ENCODE results near the gene RIOX2.

RIOX2 gene

DNA sequence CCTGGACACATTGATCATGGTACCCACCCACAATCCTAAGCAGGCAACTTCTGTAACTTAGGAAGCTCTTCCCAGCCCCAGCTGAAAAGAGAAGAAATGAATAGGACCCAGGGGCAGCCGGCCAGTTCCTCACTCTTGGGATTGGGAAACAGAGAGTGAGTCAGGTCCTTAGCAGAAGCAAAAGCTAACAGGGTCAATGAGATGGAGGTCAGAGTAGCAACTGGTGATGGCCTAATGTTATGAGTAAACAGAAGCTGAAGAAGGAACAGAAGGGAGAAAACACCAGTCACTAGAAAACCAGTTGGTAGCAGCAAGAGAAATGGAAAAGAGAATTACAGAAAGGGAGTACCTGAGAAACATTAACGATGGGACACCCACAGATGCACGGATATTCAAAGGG lies 20.0 kb downstream of the RIOX2 start:
- H3K36me3 ChIP-seq (ENCODE audit: low read depth): peaks cover 90% of the 10 kb centered on the region

DNA sequence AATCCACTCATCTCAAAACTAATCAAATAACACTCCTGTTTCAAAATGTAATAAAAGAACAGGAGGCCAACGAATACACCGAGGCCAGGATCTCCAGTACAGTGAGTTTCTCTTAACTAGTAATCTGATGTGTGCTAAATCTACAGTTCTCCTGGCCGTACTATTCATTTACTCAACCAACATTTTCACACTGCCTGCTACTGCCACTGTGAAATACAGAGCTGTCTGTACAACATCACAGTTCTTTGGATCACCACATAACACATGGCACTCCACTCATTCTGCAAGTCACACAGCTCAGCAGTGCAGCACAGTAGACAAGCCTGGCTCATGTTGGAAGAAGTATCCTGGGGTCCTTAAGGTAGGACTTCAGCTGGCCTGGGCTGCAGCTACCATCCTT lies 21.9 kb downstream of the RIOX2 start:
- DNase-seq (ENCODE audit: low spot score) (no peak), ATAC-seq (ENCODE audit: low read depth) (no peak)
- Histone ChIP-seq H3K9me3 (ENCODE audit: severe bottlenecking) (no peaks in the 10 kb centered on the region), H3K27ac (ENCODE audit: poor library complexity, severe bottlenecking) (no peak overlapping the region), H3K36me3 (ENCODE audit: low read depth) (peaks cover 97% of the 10 kb centered on the region), H3K4me3 (ENCODE audit: severe bottlenecking) (no peak overlapping the region), H3K27me3 (ENCODE audit: insufficient read depth, poor library complexity, severe bottlenecking) (no peaks in the 10 kb centered on the region), H3K4me1 (ENCODE audit: insufficient read depth, poor library complexity, severe bottlenecking) (no peaks in the 10 kb centered on the region)
- TF ChIP-seq, protein P1, sequence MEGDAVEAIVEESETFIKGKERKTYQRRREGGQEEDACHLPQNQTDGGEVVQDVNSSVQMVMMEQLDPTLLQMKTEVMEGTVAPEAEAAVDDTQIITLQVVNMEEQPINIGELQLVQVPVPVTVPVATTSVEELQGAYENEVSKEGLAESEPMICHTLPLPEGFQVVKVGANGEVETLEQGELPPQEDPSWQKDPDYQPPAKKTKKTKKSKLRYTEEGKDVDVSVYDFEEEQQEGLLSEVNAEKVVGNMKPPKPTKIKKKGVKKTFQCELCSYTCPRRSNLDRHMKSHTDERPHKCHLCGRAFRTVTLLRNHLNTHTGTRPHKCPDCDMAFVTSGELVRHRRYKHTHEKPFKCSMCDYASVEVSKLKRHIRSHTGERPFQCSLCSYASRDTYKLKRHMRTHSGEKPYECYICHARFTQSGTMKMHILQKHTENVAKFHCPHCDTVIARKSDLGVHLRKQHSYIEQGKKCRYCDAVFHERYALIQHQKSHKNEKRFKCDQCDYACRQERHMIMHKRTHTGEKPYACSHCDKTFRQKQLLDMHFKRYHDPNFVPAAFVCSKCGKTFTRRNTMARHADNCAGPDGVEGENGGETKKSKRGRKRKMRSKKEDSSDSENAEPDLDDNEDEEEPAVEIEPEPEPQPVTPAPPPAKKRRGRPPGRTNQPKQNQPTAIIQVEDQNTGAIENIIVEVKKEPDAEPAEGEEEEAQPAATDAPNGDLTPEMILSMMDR (IDR thresholded peaks at IDR 0.05; ENCODE audit: poor library complexity, severe bottlenecking): no peak

More for the DNA sequence above, 20.0 kb downstream of the RIOX2 start:
- DNase-seq (ENCODE audit: low spot score) (no peak), ATAC-seq (ENCODE audit: low read depth) (0 out of 3 replicates have a peak, but pooled peaks have one; percentile 29)
- Histone ChIP-seq H3K27ac (ENCODE audit: poor library complexity, severe bottlenecking) (no peak overlapping the region), H3K4me1 (ENCODE audit: insufficient read depth, poor library complexity, severe bottlenecking) (no peaks in the 10 kb centered on the region), H3K27me3 (ENCODE audit: insufficient read depth, poor library complexity, severe bottlenecking) (no peaks in the 10 kb centered on the region), H3K4me3 (ENCODE audit: severe bottlenecking) (no peak overlapping the region), H3K9me3 (ENCODE audit: severe bottlenecking) (no peaks in the 10 kb centered on the region)
- TF ChIP-seq, protein P1 (IDR thresholded peaks at IDR 0.05; ENCODE audit: poor library complexity, severe bottlenecking): no peak

DNA sequence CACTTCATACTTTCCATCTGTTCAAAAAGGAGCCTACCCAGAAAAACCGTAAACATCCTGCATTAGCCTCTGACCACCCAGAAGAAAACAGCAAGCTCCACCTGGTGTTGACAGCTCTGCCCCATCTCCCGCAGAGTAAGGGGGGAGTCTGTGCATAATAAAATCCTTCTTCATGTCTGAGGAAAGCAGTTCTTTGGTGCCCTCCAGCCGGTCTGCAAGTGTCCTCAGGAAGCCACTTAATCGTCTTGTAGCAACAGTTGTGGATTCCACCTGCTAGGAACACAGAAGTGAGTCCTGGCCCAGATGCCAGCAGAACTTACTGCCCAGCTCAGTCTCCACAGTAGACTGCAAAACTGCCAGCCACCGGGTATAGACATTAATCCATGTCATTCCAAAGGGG lies 22.5 kb downstream of the RIOX2 start:
- no peaks in the 10 kb centered on the region for H3K27me3 ChIP-seq (ENCODE audit: insufficient read depth, poor library complexity, severe bottlenecking)
- no peak overlapping the region for H3K27ac ChIP-seq (ENCODE audit: poor library complexity, severe bottlenecking)
- TF ChIP-seq, protein P1 (IDR thresholded peaks at IDR 0.05; ENCODE audit: poor library complexity, severe bottlenecking): no peak
- H3K9me3 ChIP-seq (ENCODE audit: severe bottlenecking): no peaks in the 10 kb centered on the region
- no peak overlapping the region for H3K4me3 ChIP-seq (ENCODE audit: severe bottlenecking)
- ATAC-seq (ENCODE audit: low read depth) (no peak), DNase-seq (ENCODE audit: low spot score) (no peak)
- no peaks in the 10 kb centered on the region for H3K4me1 ChIP-seq (ENCODE audit: insufficient read depth, poor library complexity, severe bottlenecking)
- peaks cover 99% of the 10 kb centered on the region for H3K36me3 ChIP-seq (ENCODE audit: low read depth)

DNA sequence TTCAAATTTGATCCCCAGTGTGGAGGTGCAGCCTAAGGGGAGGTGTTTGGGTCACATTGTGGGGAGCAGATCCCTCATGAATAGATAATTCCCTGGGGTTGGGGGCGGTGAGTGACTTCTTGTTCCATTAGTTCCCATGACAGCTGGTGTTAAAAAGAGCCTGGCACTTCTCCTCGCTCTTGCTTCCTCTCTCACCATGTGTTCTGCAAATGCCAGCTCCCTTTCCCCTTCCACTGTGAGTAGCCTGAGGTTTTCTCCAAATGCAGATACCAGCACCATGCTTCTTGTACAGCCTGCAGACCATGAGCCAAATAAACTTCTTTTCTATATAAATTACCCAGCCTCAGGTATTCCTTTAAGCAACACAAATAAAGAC lies 23.1 kb downstream of the RIOX2 start:
- DNase-seq (ENCODE audit: low spot score): no peak
- H3K27me3 ChIP-seq (ENCODE audit: insufficient read depth, poor library complexity, severe bottlenecking): no peaks in the 10 kb centered on the region
- H3K4me3 ChIP-seq (ENCODE audit: severe bottlenecking): no peak overlapping the region
- no peaks in the 10 kb centered on the region for H3K9me3 ChIP-seq (ENCODE audit: severe bottlenecking)
- H3K4me1 ChIP-seq (ENCODE audit: insufficient read depth, poor library complexity, severe bottlenecking): no peaks in the 10 kb centered on the region
- H3K27ac ChIP-seq (ENCODE audit: poor library complexity, severe bottlenecking): no peak overlapping the region
- ATAC-seq (ENCODE audit: low read depth): no peak
- TF ChIP-seq, protein P1 (IDR thresholded peaks at IDR 0.05; ENCODE audit: poor library complexity, severe bottlenecking): no peak
- peaks cover 100% of the 10 kb centered on the region for H3K36me3 ChIP-seq (ENCODE audit: low read depth)

DNA sequence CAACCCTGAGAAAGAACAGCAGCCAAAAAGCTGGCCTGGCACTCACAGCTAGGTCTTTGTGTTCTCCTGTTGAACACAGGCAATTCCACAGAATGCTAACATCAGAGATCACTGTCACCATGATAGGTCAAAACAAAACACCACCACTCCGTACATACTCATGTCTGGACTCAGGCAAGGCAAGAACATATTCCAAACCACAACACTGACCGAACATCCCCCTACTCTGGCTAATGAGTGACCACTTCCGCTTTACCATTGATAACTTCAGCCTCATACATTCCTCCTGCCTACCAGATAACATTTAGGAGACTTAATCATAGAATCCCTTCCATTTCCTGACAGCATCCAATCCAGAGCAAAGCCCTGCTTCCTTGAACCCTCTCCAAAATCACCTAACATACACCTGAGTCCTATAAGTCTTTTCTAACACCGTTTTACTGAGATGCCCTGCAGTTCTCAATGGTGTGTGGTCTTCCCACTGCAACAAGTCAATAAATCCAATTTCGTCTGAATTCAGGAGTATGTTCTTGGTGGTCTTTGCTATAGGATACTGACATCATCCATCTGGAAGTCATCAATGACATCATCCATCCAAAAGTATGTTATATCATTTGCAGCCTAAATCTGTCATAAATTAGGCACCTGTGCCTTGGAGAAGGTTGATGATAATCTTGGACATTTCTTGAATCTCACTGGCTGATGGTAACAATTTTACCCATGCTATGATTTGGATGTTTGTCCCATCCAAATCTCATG lies 23.7 kb downstream of the RIOX2 start:
- DNase-seq (ENCODE audit: low spot score) (no peak), ATAC-seq (ENCODE audit: low read depth) (no peak)
- H3K9me3 ChIP-seq (ENCODE audit: severe bottlenecking): no peaks in the 10 kb centered on the region
- TF ChIP-seq, protein P1 (IDR thresholded peaks at IDR 0.05; ENCODE audit: poor library complexity, severe bottlenecking): no peak
- no peak overlapping the region for H3K4me3 ChIP-seq (ENCODE audit: severe bottlenecking)
- H3K27ac ChIP-seq (ENCODE audit: poor library complexity, severe bottlenecking): no peak overlapping the region
- H3K4me1 ChIP-seq (ENCODE audit: insufficient read depth, poor library complexity, severe bottlenecking): no peaks in the 10 kb centered on the region
- peaks cover 100% of the 10 kb centered on the region for H3K36me3 ChIP-seq (ENCODE audit: low read depth)
- no peaks in the 10 kb centered on the region for H3K27me3 ChIP-seq (ENCODE audit: insufficient read depth, poor library complexity, severe bottlenecking)
